HG03354 (cell line): Measurements from ENCODE around the gene RTN4RL2.

ENCODE experiments used
- ATAC-seq: cut with Tn5 transposase; IDR thresholded peaks from one replicate; pipeline ENCODE4 v1.9.1; 2021; ENCODE audit warnings: mild to moderate bottlenecking; ENCODE audit not compliant: unreplicated experiment, poor library complexity, severe bottlenecking

The RTN4RL2 gene

GRCh38 chr11:57477507-57478189, 17.3 kb downstream of the RTN4RL2 start:
- ATAC-seq = no peak

DNA sequence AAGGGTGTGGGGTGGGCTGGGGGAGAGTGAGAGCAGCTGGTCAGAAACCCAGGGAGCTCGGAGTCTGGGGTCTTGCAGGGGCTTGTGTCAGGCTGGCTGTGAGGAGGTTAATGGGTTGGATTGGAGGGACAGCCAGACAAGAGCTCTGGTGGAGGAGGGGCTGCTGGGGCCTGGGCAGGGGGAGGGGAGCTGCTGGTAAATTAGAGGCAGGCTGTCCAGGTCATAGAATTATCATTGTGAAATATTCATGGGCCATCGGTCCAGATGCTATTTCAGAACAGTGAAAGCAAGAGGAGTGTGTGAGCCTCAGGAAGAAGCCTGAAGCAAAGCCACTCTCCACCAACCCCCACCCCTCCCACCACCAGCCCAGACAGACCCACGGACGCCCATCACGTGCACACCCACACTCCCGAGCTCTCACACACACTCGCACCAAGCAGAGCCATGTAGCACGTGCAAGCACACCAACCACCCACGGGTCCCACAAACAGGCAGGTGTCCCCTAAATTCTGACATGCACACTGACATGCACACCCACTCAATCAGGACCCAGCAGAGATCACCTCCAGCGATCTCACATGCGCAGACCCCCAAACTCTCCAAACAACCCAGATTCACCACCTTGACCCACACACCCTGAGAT, 18.8 kb downstream of the RTN4RL2 start:
- ATAC-seq = no peak

DNA sequence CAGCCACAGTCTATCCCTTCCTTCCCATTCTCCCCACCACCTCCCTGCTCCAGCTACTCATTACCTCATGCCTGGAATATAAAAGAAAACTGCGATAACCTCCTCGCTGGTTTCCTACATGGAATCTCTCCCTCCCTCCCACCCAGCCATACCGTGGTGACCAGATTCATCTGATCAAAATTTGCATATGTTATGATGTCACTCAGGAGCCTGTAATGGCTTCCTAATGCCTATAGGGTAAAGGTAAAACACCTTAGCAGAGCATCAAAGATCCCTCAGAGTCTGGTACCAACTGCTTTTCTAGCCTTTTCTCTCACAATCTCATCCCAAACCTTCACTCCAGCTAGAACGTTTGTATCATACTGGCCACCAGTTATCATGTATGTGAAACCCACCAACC, 19.6 kb downstream of the RTN4RL2 start:
- no peak for ATAC-seq

GRCh38 chr11:57480409-57481137, 20.2 kb downstream of the RTN4RL2 start:
- ATAC-seq = peak; percentile 48

GRCh38 chr11:57481315-57481714, 21.0 kb downstream of the RTN4RL2 start:
- no peak for ATAC-seq

DNA sequence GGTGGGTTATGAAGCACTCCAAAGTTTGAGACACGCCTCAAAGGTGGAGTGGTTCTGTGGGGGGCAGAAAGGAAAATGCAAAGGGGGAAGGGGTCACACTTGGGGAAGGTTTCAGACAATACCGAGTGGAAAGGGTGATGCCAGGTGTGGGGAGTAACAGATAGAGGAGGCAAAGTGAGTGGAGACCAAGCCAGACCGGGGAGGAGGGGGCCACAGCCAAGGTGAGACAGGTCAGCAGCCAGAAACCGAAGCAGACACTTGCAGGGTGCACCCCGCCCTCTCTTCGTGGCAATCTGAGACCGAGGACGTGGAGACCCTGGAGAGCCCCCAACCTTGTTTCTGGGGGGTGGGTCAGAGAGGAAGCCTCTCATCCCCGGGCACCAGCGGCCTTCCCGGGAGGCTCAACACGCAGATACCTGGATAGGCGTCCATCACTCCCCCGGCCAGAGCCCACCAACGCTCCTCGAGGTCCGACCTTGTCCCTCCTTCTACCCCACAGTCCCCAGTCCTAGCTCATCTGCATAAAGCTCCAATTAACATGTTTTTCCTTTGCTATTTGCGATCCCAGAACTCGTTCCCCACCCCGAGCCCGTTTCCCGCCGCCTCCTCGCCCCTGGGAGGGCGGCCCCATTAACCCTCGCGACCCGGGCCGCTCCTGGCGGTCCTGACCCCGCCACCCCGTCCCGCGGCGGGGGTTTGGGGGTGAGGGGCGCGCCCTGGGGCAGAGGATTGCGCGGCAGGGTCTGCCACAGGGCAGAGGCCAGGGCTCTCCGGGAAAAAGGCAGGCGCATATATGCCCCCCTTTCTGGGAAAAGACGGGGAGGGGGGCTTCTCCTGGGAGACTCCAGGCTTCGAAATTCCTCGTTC, 21.8 kb downstream of the RTN4RL2 start:
- no peak for ATAC-seq

- ATAC-seq = peak; percentile 54
These were observed 22.6 kb downstream of the RTN4RL2 start for GRCh38 chr11:57482782-57483561.

GRCh38 chr11:57483562-57483918, 23.2 kb downstream of the RTN4RL2 start:
- no peak for ATAC-seq

DNA sequence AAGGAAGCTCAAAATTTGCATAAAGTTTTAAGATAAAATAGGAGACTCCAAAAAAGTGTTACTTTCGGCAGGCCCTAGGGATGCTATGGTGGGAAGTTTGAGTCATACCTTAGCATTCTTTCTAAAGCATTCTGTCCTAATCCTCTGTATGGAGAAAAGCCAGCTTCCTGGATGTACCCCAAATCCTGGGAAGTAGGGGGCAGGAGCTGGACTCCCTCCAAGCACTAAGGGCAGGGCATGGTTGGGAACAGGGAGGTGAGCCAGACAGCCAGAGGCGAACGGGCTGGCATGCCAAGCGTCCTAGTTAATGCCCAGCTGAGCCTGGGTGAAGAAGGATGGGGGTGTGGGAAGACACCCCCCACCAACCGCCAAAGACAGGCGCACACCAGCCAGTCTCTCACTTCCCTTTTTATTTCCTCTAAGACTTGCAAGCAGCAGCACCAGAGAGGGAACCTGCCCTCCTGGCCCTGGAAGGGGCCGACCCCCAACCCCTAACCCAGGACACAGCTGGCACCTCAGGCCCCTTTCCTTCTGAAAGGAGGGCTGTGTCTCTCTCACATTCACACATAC, 23.9 kb downstream of the RTN4RL2 start:
- ATAC-seq = peak; percentile 59

DNA sequence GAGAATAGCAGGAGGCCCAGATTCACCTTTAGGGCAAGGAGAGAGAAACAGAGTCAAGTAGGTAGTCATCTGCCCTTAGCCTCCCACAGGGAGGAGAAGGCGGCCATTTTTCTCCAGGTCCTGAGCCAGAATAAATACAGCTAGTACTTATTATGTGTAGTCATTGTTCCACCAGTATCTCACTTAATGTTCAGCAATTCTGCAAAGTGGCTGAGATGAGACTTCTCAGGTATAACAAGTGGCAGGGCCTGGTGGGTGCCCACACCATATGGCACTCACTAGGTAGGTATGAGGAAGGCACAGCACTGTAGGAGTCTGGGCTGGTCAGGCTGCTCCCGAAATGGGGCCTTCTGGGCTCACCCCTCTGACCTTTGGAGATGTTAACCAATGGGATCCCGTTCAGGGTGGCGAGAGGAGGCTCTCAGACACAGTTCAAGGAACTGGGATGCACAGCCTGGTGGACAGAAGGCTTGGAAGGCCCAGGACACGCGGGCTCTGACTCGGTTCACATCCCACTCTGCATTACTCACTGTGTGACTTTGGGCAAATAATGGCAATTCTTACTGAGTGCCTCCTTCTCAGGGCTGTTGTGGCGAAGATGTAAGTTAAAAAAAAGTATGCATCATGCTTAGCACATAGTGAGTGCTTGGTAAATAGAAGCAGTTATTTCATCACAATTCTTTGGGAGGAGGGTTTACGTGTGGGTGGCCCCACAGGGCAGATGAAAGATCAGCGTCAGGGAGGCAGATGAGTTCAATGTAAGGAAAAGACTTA, 25.1 kb downstream of the RTN4RL2 start:
- no peak for ATAC-seq

DNA sequence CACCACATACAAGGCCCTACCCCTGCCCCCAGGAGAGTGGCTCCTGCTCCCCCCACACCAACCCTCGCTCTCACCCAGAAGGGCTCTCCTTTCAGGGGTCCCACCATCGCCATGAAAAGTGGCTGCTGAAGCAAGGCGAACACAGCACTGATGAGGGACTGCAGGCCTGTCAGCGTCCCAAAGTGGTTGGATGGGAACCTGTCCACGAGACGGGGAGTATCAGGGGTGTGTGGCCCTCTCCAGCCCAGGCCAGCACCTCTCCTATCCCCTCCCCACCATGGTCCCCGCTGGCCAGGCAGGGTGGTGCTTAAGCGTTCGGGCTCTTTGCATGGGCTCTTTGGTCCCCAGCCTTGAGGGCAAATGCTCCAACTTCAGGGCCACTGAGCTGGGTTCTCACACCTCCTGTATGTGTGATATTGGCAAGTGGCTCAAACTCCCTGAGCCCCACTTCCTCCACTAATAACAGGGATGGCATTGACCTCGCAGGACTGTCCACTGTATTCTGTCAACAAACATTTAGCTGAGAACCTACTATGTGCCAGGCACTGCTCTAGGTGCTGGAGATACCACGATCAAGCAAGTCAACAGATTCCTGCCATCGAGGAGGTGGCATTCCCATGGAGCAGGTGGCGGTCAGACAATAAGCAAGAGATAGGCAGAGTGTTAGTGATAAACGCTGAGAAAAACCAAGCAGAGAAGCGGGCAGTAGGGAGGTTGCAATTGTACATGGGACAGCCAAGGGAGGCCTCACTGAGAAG, 26.9 kb downstream of the RTN4RL2 start:
- no peak for ATAC-seq

GRCh38 chr11:57487920-57488659, 27.8 kb downstream of the RTN4RL2 start:
- ATAC-seq = no peak

GRCh38 chr11:57490456-57491248, 30.3 kb downstream of the RTN4RL2 start:
- no peak for ATAC-seq

DNA sequence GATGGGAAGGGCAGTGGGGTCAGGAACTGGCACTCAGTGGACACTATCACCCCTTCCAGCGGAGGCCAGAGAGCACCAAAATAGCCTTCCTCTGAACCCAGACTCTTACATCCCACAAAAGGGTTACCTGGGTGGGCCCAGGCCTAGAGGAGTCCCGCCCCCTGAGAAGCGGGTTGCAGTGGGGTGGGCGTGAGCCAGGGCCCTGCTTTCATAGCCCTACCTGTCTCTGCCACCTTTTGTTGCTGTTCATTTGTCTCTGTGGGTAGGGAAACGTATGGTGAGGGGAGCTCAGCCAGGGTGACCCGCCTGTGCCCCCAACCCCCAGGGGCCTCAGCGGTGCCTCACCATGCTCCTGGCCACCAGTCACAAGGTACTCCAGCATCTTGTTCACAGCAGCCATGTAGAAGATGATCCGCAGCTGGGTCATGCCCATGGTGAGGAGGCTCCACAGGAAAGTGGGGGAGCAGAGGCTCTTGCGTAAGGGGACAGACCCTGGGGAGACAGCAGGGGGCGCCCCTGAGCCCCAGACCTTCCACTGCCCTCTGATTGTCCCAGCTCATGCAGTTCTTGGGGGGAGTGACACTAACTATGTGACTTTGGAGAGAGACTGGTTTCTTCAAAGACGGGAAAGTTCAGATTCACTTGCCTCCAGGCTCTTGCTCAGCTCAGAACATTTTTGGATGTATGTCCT, 31.2 kb downstream of the RTN4RL2 start:
- ATAC-seq = no peak
